Measurements from ENCODE around the gene EPAS1.
A peak's percentile ranks its signal among the peaks of the same experiment; 100 is the strongest.

The EPAS1 gene

DNA sequence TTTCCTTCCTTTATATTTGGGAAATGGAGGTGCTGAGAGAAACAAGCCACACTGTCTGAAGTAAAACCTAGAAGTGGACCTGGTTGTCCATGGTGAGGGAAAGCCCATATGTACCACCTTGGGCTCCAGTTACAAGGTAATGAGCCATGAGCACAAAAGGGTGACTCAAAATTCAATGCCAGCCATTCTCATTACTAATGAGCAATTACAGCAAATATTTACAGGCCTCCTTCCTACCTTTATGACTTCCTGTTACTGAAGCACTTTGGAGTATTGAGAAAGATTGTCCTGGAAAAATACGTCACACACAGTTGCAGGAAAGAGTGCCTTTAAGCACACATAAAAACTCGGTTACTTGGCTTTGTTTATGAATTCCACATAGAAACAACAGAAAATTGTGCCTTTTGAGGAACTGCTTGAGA, 9.1 kb downstream of the EPAS1 start:
- TF ChIP-seq ZC3H10 (CRISPR knock-in tag; IDR thresholded peaks at IDR 0.05), result no peak
- no peak for TF ChIP-seq ISL1 (CRISPR knock-in tag; IDR thresholded peaks at IDR 0.05)
- no peak for TF ChIP-seq PPARA (CRISPR knock-in tag; IDR thresholded peaks at IDR 0.05; ENCODE audit: borderline replicate concordance)
- TF ChIP-seq, protein P1, sequence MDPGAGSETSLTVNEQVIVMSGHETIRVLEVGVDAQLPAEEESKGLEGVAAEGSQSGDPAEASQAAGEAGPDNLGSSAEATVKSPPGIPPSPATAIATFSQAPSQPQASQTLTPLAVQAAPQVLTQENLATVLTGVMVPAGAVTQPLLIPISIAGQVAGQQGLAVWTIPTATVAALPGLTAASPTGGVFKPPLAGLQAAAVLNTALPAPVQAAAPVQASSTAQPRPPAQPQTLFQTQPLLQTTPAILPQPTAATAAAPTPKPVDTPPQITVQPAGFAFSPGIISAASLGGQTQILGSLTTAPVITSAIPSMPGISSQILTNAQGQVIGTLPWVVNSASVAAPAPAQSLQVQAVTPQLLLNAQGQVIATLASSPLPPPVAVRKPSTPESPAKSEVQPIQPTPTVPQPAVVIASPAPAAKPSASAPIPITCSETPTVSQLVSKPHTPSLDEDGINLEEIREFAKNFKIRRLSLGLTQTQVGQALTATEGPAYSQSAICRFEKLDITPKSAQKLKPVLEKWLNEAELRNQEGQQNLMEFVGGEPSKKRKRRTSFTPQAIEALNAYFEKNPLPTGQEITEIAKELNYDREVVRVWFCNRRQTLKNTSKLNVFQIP (CRISPR knock-in tag; IDR thresholded peaks at IDR 0.05; ENCODE audit: borderline replicate concordance, low read depth), result no peak
- TF ChIP-seq ZFP3 (CRISPR knock-in tag; IDR thresholded peaks at IDR 0.05), result 0 out of 2 replicates have a peak, but pooled peaks have one; percentile 38
- no peak for ATAC-seq

DNA sequence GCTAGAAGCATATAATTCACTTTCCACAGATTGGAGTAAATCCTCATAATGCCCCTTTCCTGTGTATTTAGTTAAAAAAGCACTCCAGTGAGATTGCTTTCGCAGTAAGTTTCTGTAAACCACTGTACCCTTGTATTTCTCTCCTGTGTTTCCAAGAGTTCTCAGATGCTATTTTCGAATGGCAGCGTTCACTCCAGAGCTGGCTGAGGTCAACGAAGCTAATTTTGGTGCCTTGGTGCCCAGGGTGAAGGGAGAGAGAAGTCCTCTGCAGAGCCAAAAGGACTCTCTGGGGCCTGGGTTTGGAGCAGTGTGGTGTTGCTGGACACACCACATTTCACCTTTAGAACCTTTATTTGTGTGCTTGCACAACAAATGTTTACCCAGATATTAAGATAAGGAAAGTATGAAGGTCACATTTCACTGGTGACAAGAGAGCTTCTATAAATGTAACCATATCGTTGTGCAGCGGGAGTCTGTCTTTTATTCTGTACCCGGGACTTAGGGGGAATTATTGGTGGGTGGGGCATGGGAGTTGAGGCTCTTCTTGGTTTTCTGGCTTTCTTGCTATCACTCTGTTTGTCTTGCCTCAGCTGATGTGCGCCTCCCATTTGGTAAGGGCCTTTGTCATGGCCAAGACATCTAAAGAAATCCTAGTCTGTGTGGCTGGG, 9.9 kb downstream of the EPAS1 start:
- ATAC-seq, result no peak
- TF ChIP-seq, protein P2, sequence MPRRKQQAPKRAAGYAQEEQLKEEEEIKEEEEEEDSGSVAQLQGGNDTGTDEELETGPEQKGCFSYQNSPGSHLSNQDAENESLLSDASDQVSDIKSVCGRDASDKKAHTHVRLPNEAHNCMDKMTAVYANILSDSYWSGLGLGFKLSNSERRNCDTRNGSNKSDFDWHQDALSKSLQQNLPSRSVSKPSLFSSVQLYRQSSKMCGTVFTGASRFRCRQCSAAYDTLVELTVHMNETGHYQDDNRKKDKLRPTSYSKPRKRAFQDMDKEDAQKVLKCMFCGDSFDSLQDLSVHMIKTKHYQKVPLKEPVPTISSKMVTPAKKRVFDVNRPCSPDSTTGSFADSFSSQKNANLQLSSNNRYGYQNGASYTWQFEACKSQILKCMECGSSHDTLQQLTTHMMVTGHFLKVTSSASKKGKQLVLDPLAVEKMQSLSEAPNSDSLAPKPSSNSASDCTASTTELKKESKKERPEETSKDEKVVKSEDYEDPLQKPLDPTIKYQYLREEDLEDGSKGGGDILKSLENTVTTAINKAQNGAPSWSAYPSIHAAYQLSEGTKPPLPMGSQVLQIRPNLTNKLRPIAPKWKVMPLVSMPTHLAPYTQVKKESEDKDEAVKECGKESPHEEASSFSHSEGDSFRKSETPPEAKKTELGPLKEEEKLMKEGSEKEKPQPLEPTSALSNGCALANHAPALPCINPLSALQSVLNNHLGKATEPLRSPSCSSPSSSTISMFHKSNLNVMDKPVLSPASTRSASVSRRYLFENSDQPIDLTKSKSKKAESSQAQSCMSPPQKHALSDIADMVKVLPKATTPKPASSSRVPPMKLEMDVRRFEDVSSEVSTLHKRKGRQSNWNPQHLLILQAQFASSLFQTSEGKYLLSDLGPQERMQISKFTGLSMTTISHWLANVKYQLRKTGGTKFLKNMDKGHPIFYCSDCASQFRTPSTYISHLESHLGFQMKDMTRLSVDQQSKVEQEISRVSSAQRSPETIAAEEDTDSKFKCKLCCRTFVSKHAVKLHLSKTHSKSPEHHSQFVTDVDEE (CRISPR knock-in tag; IDR thresholded peaks at IDR 0.05), result no peak
- TF ChIP-seq ZC3H10 (CRISPR knock-in tag; IDR thresholded peaks at IDR 0.05), result no peak
- no peak for TF ChIP-seq GLIS3 (CRISPR knock-in tag; IDR thresholded peaks at IDR 0.05)
- no peak for TF ChIP-seq PPARA (CRISPR knock-in tag; IDR thresholded peaks at IDR 0.05; ENCODE audit: borderline replicate concordance)
- no peak for TF ChIP-seq ZNF70 (CRISPR knock-in tag; IDR thresholded peaks at IDR 0.05)
- TF ChIP-seq, protein P3, sequence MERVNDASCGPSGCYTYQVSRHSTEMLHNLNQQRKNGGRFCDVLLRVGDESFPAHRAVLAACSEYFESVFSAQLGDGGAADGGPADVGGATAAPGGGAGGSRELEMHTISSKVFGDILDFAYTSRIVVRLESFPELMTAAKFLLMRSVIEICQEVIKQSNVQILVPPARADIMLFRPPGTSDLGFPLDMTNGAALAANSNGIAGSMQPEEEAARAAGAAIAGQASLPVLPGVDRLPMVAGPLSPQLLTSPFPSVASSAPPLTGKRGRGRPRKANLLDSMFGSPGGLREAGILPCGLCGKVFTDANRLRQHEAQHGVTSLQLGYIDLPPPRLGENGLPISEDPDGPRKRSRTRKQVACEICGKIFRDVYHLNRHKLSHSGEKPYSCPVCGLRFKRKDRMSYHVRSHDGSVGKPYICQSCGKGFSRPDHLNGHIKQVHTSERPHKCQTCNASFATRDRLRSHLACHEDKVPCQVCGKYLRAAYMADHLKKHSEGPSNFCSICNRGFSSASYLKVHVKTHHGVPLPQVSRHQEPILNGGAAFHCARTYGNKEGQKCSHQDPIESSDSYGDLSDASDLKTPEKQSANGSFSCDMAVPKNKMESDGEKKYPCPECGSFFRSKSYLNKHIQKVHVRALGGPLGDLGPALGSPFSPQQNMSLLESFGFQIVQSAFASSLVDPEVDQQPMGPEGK (CRISPR knock-in tag; IDR thresholded peaks at IDR 0.05; ENCODE audit: borderline replicate concordance), result no peak
- no peak for TF ChIP-seq TCF4 (CRISPR knock-in tag; IDR thresholded peaks at IDR 0.05; ENCODE audit: borderline replicate concordance)
- TF ChIP-seq ZFP30 (CRISPR knock-in tag; IDR thresholded peaks at IDR 0.05), result no peak
- no peak for TF ChIP-seq ISL1 (CRISPR knock-in tag; IDR thresholded peaks at IDR 0.05)
- TF ChIP-seq BACH2 (CRISPR knock-in tag; IDR thresholded peaks at IDR 0.05; ENCODE audit: borderline replicate concordance), result no peak
- TF ChIP-seq OSR1 (CRISPR knock-in tag; IDR thresholded peaks at IDR 0.05), result no peak
- TF ChIP-seq ZFP3 (CRISPR knock-in tag; IDR thresholded peaks at IDR 0.05), result no peak
- no peak for TF ChIP-seq SNAI2 (CRISPR knock-in tag; IDR thresholded peaks at IDR 0.05)

DNA sequence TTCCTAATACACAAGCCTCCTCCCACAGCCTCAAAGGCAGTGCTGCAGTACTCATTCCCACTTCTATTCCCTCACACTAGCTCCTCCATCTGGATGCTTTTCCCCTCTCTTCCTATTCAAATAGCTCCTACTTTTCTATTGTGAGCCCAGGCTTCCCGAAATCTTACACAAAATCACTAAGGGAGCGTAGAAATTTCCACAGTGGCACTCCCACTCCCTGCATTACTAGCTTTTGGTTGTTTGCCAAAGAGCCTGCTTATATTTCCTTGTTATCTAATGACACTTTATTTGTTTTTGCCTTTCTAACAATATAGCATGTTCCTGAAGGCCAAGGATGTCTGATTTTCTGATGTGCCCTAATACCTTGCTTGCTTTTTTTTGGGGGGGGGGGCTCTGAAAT, 10.9 kb downstream of the EPAS1 start:
- no peak for ATAC-seq

More for the DNA sequence above, 10.9 kb downstream of the EPAS1 start:
- TF ChIP-seq OSR1 (CRISPR knock-in tag; IDR thresholded peaks at IDR 0.05) (no peak), RARB (CRISPR knock-in tag; IDR thresholded peaks at IDR 0.05) (no peak), TCF4 (CRISPR knock-in tag; IDR thresholded peaks at IDR 0.05; ENCODE audit: borderline replicate concordance) (no peak), ZFP30 (CRISPR knock-in tag; IDR thresholded peaks at IDR 0.05) (no peak), GLIS3 (CRISPR knock-in tag; IDR thresholded peaks at IDR 0.05) (no peak), ISL1 (CRISPR knock-in tag; IDR thresholded peaks at IDR 0.05) (no peak), ZNF70 (CRISPR knock-in tag; IDR thresholded peaks at IDR 0.05) (no peak), PPARA (CRISPR knock-in tag; IDR thresholded peaks at IDR 0.05; ENCODE audit: borderline replicate concordance) (no peak), CSDC2 (CRISPR knock-in tag; IDR thresholded peaks at IDR 0.05) (no peak), ZNF565 (CRISPR knock-in tag; conservative IDR thresholded peaks at IDR 0.05; ENCODE audit: low read depth) (no peak), SNAI2 (CRISPR knock-in tag; IDR thresholded peaks at IDR 0.05) (no peak), TOX (CRISPR knock-in tag; IDR thresholded peaks at IDR 0.05; ENCODE audit: borderline replicate concordance) (no peak), ZNF8 (CRISPR knock-in tag; IDR thresholded peaks at IDR 0.05) (no peak), ARNTL (CRISPR knock-in tag; IDR thresholded peaks at IDR 0.05; ENCODE audit: borderline replicate concordance, low read depth) (no peak), ZFP3 (CRISPR knock-in tag; IDR thresholded peaks at IDR 0.05) (no peak), ZC3H10 (CRISPR knock-in tag; IDR thresholded peaks at IDR 0.05) (no peak)
- TF ChIP-seq, protein P1 (CRISPR knock-in tag; IDR thresholded peaks at IDR 0.05; ENCODE audit: borderline replicate concordance, low read depth), result no peak
- TF ChIP-seq, protein P3 (CRISPR knock-in tag; IDR thresholded peaks at IDR 0.05; ENCODE audit: borderline replicate concordance), result no peak
- TF ChIP-seq, protein P2 (CRISPR knock-in tag; IDR thresholded peaks at IDR 0.05), result no peak
- TF ChIP-seq, protein P4, sequence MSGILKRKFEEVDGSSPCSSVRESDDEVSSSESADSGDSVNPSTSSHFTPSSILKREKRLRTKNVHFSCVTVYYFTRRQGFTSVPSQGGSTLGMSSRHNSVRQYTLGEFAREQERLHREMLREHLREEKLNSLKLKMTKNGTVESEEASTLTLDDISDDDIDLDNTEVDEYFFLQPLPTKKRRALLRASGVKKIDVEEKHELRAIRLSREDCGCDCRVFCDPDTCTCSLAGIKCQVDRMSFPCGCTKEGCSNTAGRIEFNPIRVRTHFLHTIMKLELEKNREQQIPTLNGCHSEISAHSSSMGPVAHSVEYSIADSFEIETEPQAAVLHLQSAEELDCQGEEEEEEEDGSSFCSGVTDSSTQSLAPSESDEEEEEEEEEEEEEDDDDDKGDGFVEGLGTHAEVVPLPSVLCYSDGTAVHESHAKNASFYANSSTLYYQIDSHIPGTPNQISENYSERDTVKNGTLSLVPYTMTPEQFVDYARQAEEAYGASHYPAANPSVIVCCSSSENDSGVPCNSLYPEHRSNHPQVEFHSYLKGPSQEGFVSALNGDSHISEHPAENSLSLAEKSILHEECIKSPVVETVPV (CRISPR knock-in tag; IDR thresholded peaks at IDR 0.05), result no peak
